ENCODE data around the gene NTM. TPM values are rescaled to one million over a fixed set of nuclear protein-coding genes. Genes with fewer than 3 reads are reported as not detected.

Gene NTM
- total RNA-seq, 1 experiment from 2014 or later, result 16.4 TPM

- TF ChIP-seq E2F1 (CRISPR knock-in tag; IDR thresholded peaks at IDR 0.05) (no peak), ZNF396 (CRISPR knock-in tag; IDR thresholded peaks at IDR 0.05; ENCODE audit: borderline replicate concordance) (no peak), ZNF263 (CRISPR knock-in tag; IDR thresholded peaks at IDR 0.05; ENCODE audit: low read depth) (no peak)
These were observed 940.3 kb downstream of the NTM start (continued) for GRCh38 chr11:132310390-132311375.

GRCh38 chr11:132311703-132312102, 941.3 kb downstream of the NTM start:
- no peak for ATAC-seq
- ChIA-PET CTCF (interaction anchor here (0.9 to 5.5 kb wide), 19 partner anchors 9 to 617 kb away, joined by 3 to 70 read pairs (median 6); no protein-coding TSS in a partner anchor), POLR2A (no interaction called here)
- DNase-seq (ENCODE audit: low spot score), result no peak
- H3K36me3 Mint-ChIP-seq, result no peaks in the 10 kb centered on the region
- H3K27ac Mint-ChIP-seq, result no peak overlapping the region
- peaks cover 3% of the 10 kb centered on the region; the same call in 1 of the 2 replicates for H3K4me1 Mint-ChIP-seq
- H3K27me3 Mint-ChIP-seq (ENCODE audit: low read depth), result no peaks in the 10 kb centered on the region
- H3K9me3 Mint-ChIP-seq, result no peaks in the 10 kb centered on the region
- no peak for TF ChIP-seq SMAD3 (CRISPR knock-in tag; IDR thresholded peaks at IDR 0.05; ENCODE audit: borderline replicate concordance)
- TF ChIP-seq AR (CRISPR knock-in tag; IDR thresholded peaks at IDR 0.05), result no peak
- no peak for TF ChIP-seq KAT7 (CRISPR knock-in tag; IDR thresholded peaks at IDR 0.05; ENCODE audit: borderline replicate concordance)
- TF ChIP-seq RELA (CRISPR knock-in tag; IDR thresholded peaks at IDR 0.05; ENCODE audit: borderline replicate concordance), result no peak
- no peak for TF ChIP-seq SOX15 (CRISPR knock-in tag; IDR thresholded peaks at IDR 0.05)
- no peak for TF ChIP-seq ATF6 (CRISPR knock-in tag; IDR thresholded peaks at IDR 0.05)
- TF ChIP-seq ATF2 (CRISPR knock-in tag; IDR thresholded peaks at IDR 0.05; ENCODE audit: borderline replicate concordance, low read depth), result no peak
- TF ChIP-seq ZMAT4 (CRISPR knock-in tag; IDR thresholded peaks at IDR 0.05), result no peak
- TF ChIP-seq E2F1 (CRISPR knock-in tag; IDR thresholded peaks at IDR 0.05), result no peak
- TF ChIP-seq ZBTB43 (CRISPR knock-in tag; IDR thresholded peaks at IDR 0.05), result no peak
- TF ChIP-seq USF2 (CRISPR knock-in tag; IDR thresholded peaks at IDR 0.05), result no peak
- no peak for TF ChIP-seq TP53 (CRISPR knock-in tag; IDR thresholded peaks at IDR 0.05)
- TF ChIP-seq ZNF138 (CRISPR knock-in tag; conservative IDR thresholded peaks at IDR 0.05), result no peak
- no peak overlapping the region for H3K4me3 Mint-ChIP-seq
